Stimulated activated CD8-positive, alpha-beta memory T cell treated with anti-CD3 and anti-CD28 coated beads, Interleukin-7, amount 100 ng/mL, for 4 hours (primary cell): ENCODE measurements around the gene GUCA1A.

Experiments
- DNase-seq, 2 donors: peaks; one replicate each; pipeline ENCODE4 v3.0.0-alpha.2; 2020; ENCODE audit warnings: low read depth in 2 of 2

GUCA1A gene

DNA sequence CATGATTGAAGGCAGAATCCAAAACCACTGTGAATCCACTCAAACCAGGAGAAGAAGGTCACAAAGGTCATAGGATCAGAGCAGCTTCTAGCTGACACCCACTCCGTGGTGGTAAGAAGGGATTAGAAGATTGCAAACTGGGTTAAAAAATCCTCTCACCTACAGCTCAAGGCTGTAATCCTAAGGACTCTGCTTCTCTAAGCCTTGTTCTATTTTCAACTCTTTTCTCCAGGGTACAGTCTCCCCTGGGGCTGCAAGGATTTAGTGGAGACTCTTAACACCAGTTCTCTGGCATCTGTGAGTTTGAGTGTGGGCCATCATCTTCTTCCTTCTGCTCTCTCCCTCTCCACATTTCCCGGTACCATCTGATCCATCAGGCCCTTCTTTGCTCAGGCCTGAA, at the start of gene GUCA1A:
Gene GUCA1A (plus strand): TSS at position 264 of the 400 bp plus-strand sequence. CDS start 250 bp downstream, outside the sequence.
- no peak for DNase-seq

DNA sequence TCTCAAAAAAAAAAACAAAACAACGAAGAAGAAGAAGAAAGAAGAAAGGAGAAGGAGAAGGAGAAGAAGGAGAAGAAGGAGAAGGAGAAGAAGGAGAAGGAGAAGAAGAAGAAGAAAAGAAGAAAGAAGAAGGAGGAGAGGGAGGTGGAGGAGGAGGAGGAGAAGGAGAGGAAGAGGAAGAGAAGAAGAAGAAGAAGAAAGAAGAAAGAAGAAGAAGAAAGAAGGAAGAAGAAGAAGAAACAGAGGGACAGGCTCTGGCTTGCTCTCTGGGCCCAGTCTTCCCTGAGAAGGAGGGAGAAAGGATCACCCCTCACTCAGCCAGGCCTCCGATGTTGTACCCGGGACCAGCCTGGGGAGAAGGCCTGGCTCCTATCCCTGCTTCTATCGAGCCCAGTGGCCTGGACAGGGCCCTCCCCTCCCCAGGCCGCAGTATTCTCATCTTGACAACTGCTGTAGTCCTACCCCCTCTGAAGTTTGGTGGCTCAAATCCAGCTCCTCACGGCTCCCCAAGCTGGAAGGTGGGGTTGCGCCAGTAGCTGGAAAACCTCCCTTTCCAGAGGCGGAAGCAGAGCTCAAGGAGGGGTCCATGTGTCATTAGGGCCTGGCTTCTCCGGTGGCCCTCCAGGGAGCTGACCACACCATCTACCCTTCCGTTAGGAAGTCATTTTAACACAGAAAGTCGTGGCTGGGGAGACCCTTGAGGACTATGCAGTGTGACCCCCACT, 49.6 kb upstream of the GUCA1A start:
- no peak for DNase-seq

DNA sequence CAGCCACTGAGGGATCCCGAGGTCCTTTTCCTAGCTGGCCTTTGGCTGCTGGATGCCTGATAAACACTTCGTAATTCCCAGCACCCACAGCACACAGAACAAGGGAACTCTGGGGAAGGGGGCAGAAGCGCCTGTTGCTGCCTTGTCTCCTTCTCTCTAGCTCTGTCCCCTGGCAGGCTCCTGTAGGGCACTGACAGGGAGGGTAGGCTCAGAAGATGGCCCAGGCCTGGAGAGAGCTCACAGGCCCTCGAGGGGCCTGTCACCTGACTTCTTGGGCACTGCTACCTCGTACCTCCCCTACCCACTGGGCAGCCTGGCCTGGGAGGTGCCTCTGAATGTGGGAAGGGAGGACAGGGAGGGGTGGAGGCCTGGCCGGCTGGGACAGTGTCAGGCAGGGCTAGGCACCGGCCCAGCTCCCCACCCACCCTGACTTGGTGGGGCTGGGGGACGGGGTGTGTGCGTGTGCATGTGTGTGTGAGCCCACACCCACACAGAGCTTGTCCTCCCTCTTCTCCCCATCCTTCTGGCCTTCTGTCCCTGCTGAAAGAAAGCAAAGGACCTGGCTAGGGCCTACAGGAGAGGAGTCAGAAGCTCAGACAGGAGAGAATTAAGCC, 48.8 kb upstream of the GUCA1A start:
- no peak for DNase-seq

DNA sequence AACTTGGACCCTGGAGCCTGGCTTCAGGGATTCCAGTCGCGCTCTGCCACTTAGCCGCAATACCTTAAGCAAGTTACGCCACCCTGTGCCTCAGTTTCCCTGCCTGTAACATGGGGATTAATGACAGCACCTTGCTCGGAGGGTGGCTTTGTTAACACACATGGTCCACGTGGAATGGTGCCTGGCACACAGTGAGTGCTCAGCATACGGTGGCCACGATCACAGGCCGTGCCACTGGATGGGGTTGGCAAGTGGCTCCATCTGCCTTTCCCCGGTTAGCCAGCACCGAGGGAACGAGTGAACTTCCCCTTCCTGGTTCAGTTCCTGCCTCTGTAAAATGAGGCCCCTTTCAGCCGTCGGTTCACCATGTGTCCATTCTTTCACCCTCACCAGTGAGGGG, 47.9 kb upstream of the GUCA1A start:
- DNase-seq, result no peak

DNA sequence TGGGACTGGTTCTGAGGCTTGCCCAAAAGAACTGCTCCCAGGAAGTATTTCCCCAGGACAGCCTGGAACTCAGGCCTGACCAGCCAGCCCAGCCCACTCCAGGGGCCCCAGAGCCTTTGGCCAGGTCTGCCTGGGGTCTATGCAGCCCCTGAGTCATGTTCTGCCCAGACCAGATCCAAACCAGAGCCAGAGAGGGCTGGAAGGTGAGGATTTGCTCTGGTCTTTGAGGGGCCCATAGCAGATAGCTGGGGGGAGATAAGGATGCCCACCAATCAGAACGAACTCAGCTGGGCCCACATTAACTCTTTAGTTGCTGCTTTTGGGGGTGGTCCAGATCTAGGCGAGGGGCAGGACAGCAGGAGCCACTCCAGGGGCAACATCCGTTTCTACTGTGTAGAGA, 47.5 kb upstream of the GUCA1A start:
- no peak for DNase-seq

DNA sequence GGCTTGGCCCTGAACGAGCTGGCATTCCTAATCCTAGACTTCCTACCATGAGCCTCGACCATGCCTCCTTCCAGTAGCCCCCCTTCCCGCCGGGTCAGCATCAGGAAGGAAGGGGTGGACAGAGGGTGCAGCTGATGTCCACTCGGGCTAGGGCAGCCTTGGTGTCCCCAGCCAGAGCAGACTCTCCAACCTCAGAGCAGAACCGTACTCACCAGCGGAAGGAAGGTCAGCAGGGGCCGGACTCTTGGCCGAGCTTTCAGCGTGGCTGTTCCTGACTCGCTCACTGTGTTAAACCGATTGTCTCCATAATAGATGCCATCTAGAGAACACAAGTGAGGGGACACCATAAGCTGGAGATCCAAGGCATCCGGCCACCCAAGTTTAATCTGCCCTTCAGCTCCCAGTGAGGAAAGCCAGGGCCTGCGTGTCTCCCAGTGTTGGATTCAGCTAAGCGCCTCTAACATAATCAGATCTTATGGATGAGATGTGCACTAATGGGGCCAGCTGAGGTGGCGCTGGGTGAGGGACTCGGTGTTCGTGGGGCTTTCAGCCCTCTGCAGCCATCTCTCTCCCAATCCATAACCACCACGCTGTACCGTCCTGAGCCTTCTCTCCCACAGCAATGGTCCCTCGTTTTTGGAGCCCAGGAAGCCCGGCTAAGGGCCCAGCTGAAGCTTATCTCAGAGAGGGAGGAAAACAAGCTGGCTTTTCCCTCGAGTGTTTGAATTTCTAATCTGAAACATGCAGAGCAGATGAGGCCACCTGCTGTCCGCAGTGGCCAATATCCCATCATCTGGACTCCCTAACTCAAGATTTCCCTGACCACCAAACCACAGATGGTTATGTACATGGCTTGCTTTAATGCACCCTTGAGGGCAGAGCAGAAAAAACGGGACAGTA, 44.5 kb upstream of the GUCA1A start:
- no peak for DNase-seq

DNA sequence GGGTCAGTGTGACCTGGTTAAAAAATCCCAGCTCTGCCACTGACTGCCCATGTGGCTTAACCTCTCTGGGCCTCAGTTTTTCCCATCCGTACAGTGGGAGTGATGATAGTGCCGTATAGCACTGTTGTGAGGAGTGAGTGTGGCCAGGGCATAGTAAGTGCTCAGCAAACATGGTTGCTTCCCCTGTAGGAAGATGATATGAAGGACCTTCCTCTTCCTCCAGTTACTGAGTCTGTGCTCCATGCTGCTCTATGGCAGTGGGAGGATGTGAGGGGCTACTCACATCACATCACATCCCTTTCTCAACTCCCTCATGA, 43.8 kb upstream of the GUCA1A start:
- DNase-seq, result no peak

DNA sequence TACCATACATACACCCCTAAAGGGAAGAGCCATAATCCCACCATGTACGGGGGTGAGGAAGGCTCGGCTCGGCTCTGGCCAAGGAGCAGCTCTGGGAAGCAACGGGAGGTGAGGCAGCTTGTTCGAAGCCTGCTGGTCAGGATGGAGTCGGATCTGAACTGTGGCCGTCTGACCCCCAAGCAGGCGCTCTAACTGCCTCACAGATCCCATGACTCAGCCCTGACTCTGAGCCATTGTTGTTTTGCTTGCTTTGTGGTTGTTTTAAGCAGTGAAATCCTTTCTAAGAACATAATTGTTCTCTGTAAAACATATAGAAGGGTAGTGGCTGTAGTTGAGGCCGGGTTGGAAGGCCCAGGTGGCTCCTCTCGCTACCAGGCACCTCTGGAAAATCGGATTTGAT, 41.6 kb upstream of the GUCA1A start:
- DNase-seq, result no peak

DNA sequence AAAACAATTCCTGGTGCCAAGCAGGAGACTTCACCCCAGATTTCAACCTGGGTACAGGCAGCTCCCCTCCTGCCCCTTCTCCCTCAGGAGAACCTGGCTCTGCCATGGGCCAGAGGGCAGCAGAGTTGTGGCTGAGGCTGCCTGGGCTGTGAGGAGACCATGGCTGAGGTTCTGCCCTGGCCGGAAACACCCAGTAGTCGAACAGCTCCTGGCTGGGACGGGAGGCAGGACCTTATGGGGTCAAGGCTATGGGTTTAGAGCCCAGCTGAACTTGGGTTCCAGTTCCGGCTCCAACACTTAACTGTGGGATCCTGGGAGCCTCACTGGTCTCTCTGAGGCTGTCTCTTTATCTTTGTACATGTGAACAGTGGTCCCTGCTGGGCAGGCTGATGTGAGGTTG, 39.2 kb upstream of the GUCA1A start:
- DNase-seq, result no peak

DNA sequence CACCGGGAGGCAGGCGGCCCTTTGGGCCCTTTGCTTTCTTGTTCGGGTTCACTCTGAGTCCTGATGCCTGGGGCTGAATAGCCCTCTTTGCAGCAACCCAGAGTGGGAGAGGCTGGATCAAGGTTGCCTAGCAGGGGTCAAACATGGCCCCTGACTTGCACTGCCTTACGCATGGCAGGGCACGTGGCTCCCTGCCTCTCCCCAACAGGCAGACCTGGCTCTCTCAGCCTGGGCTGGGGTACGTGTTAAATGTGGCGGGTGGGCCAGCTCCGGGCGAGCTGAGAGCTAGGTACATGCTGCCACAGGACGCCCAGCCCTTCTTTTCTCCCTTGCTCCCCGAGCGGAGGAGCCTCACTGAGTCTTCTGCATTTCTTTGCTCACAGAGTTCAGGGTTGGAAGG, 38.0 kb upstream of the GUCA1A start:
- no peak for DNase-seq

DNA sequence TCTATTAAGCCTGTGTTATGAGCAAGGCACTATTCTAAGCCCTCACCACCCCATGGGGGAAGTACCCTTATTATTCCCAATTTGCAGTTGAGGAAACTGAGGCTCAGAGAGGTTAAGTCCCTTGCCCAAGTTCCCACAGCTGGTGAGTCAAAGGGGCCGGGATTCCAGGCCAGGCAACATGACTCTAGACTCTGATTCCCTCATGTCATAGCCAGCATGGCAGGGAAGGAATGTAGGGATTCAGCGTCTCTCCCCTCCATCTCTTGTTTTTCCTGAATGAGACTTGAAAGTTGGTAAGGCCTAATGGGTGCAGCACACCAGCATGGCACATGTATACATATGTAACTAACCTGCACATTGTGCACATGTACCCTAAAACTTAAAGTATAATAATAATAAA, 37.4 kb upstream of the GUCA1A start:
- DNase-seq, result no peak

DNA sequence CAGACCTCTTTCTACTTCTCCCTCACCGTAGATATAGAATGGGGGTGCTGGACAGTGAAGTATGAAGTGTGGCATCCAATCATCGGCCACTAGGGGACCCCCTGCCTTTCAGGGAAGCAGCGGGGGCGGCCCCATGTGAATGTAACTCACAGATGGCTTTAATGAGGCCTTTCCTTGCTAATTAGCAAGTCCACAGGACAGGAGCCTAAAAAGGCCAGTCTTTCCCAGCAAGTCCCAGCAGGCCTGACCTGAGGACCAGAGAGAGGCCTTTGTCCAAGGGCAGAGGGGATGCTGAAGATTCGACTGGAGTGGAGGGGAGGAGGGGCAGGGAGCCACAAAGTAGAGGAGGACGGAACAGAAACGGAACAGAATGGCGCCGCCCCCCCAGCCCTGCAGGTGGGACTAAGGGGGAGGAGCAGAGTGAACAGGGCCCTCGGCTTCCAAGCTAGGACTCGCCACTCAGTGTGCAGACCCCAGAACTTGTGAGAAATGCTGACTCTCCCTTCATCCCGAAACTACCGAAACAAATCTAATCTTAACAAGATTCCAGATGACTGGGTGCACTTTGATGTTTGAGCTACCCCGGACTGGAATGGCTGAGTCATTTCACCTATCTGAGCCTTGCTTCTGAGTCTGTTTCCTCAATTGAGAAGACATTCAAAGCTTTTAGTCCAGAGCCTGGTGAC, 36.5 kb upstream of the GUCA1A start:
- peak in 1 of 2 donors; percentile 17 for DNase-seq

DNA sequence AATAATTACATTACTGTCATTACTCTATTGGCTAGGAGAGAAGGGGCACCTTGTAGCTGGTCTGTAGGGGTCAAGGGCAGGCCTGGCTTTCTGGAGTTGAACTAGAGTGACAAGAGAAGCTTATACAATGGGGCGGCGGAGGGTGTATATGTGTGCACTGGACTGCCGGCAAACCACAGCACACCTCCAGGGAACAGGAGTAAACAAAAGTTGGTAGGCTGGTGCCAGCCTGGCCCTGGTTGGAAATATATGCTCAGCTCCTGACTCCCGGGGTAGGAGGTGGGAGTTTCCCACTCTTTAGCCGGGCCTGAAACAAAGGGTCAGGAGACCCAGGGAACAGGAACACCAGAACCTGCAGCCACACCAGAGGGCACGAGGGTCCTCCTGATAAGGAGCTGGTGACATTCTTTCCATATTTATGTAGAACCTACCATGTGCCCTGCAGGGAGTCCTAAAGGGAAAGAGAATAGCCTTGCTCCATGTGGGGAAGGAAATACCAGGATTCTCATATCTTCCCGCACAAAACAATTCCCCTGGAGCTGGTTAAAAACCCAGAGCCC, 35.9 kb upstream of the GUCA1A start:
- no peak for DNase-seq

DNA sequence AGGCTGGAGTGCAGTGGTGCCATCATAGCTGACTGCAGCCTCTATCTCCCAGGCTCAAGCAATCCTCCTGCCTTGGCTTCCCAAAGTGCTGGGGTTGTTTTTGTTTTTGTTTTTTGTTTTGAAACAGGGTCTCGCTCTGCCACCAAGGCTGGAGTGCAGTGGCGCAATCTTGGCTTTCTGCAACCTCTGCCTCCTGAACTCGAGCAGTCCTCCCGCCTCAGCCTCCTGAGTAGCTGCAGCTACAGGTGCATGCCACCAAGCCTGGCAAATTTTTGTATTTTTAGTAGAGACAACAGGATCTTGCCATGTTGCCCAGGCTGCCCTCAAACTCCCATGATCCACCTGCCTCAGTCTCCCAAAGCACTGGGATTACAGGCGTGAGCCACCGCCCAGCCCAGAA, 35.0 kb upstream of the GUCA1A start:
- no peak for DNase-seq

DNA sequence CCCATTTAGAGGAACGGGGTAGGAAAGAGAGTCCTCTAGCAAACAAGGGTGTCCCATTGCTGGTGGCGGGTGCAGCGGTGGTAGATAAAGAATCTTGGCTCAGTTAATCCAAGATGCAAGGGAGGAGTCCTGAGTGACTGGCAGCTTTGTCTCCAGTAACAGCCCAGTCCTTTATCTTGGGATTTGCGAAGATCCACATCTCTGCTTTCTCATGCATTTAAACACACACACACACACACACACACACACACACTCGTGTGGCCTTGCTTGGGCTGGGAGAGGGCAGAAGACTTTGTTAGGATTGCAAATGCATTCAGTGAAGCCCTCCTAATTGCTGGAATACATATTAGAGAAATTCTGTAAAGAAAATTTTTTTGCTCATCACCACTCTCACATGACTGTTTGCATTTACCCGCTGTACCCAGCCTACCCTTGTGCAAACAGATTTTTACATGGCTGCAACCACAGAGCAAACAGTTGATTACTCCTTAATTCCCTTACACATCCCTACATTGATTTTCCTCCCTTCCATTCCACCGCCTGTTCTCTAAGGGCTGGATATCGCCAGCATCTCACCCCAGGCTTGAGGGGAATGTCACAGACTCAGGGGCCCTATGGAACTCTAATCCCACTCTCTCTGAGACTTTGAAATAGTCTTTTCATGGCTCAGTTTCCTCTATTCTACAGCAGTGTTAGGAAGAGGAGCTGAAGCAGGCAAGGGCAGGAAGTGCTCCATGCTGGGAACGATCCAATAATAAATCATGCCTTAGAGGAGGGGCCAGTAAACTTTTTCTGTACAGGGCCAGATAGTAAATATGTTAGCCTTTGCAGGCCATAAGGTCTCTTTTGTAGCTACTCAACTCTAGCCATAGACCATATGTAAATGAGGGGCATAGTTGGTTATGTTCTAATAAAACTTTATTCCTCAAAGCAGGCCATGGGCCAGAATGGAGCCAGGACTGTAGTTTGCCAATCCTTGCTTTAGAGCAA, 34.2 kb upstream of the GUCA1A start:
- no peak for DNase-seq

DNA sequence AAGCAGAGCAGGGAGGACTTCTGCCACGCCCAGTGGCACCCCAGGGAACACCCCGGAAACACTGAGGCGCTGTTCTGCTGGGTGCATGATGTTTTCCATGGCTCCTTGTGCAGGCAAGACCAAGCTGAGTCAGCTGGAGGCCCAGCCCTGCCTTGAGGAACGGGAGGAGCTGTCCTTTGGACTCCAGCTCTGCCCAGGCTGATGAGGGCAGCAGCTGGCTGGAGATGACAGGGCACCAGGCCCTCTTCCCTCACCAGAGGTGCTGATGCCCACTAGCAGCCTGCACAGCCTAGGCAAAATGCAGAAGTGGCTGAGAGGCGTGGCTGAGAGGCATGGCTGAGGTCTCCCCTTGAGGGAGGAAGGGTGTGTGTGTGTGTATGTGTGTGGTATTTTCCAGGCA, 33.1 kb upstream of the GUCA1A start:
- no peak for DNase-seq

DNA sequence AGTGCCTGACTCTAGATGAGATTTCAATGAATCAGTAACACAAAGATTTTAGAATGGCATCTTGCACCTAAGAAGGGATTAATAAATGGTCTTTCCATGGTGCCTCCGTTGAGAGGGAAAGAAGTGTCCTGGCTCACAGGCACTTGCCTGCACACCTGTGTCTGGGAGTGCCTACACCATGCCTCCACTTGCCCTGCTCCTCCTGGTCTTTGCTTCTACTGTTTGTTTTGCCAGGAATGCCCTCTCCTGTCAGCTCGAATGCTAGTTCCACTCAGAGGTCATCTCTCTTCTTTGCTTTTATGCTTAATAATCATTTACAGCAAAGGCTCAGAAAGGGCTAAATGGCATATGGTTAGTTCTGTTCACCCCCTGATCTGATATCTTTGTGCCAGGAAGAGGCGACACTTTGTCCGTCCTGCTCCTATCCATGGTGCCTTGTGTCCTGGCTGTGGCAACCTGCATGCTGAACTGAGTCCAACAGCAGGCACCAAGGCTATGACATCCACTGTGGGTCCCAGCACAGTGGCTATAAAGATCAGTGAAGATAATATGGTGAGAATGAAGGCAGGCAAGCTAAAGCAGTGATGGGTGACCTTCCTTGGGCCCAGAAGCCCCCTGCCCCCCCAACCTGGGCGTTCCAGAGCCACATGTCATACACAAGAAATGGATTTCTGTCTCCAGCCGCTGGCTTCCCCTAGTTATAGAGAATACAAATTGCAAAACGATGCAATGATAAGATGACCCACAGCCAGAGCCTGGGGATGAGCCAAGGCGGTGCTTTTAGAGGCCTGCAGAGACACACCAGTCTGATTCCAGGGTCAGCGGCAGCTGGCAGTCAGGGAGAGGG, 32.2 kb upstream of the GUCA1A start:
- DNase-seq, result no peak

DNA sequence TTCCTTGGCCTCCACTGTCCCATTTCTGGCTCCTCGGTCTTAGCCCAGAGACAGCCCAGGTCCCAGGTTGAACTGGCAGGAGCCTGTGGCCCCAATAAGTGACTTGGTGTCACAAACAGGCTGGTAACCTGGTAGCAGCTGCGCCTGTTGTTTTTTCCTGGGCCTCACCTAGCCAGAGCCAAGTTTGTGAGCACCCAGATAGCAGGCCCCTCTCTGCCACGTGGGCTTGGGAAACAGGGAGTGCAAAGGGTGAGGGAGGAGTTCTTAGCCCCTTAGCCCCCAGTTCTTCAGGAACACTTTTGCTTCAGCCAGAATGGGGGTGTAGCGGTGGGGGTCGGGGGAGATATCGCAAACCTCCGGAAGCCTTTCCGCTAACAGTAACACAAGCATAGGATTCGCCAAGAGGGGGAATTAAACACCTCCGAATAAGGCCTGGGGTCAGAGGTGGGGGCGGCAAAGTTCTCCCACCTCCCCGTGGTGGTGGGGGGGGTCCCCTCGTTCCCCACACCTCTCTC, 31.5 kb upstream of the GUCA1A start:
- DNase-seq, result no peak

DNA sequence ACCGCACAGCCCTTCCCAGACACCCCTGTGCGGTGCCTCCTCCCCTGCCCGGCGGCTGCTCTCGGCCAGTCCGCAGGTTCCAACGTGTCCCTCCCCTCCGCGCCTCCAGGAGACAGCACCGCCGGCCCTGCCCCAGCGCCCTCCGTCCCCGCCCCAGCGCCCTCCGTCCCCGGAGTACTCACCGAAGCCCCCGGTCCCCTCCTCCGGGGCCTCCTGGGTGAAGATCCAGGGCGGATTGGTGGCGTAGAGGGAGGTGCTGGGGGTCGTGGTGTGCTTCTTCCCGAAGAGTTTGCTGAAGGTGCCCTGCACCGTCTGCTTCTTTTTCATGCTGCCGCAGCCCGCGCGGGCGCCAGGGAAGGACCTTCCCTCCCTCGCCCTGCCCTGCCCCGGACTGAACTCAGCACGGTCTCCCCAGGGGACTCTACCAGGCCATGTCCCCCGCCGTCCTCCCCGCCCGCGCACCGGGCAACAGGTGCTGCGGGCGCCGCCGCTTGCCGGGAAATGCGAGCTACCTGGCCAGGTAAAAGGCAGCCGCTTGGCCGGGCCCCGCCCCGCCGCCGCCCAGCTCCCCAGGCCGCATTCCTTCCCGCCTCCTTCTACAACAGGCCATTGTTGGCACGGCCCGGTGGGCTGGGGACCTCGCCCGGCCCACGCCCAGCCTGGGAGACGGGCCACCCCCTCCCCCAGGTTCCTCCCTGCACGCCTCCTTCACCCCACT, 30.9 kb upstream of the GUCA1A start, which contains the start of gene C6orf132:
Gene C6orf132 (minus strand): TSS at position 503 of the 718 bp plus-strand sequence. CDS start 176 bp downstream, at position 327.
- DNase-seq, result no peak
